BJ (cell line): Measurements from ENCODE around the gene ARHGAP24. TPM values are rescaled to one million over a fixed set of nuclear protein-coding genes. Genes with fewer than 3 reads are reported as not detected.

Experiments
- CTCF ChIA-PET: fragments of 350-600 bp; formaldehyde crosslinking; extraction: SDS; loops from one replicate; lab custom pipeline; 2021; ENCODE audit warnings: antibody characterized with exemption, inconsistent platforms; lab: Yijun Ruan, JAX
- POLR2A ChIA-PET: fragments of 300-600 bp; sonication (Branson Sonifier 250); formaldehyde crosslinking; extraction: SDS; loops from one replicate; lab custom pipeline; 2021; ENCODE audit warnings: antibody characterized with exemption; lab: Charles Lee
- DNase-seq: peaks from one replicate; pipeline ENCODE4 v3.0.0-alpha.2; 2011; ENCODE audit warnings: low read depth
- H3K27me3 ChIP-seq: 2 replicates; pipeline ENCODE4 v1.6.0; 2011; ENCODE audit warnings: low read length; ENCODE audit not compliant: control insufficient read depth, insufficient read depth
- H3K36me3 ChIP-seq: 2 replicates; pipeline ENCODE4 v1.5.1; 2011; ENCODE audit warnings: low read length; ENCODE audit not compliant: control insufficient read depth, insufficient read depth
- H3K4me3 ChIP-seq: 2 replicates; pipeline ENCODE4 v1.5.1; 2011; ENCODE audit warnings: low read depth, mild to moderate bottlenecking, control low read depth, low read length
- polyA plus RNA-seq: library from polyadenylated mRNA; depleted of rRNA; stranded (reverse); fragments of >200 nt; gene quantifications from 2 replicates; pipeline ENCODE4 v1.2.3, GENCODE V29; 2011
- TF ChIP-seq, protein P1 (sequence below): IDR thresholded peaks from 2 replicates; pipeline ENCODE4 v1.5.1; 2011; ENCODE audit warnings: low read depth, mild to moderate bottlenecking, control low read depth, inconsistent platforms, low read length, moderate library complexity; ENCODE audit not compliant: insufficient read depth

ARHGAP24 gene
- polyA plus RNA-seq, 1 experiment: 17.7 TPM

- ChIA-PET POLR2A (no interaction called here), CTCF (interaction anchor here (0.5 kb wide), 1 partner anchor 138 kb away, joined by 4 read pairs; no protein-coding TSS in a partner anchor)
- no peak for DNase-seq
- TF ChIP-seq, protein P1, sequence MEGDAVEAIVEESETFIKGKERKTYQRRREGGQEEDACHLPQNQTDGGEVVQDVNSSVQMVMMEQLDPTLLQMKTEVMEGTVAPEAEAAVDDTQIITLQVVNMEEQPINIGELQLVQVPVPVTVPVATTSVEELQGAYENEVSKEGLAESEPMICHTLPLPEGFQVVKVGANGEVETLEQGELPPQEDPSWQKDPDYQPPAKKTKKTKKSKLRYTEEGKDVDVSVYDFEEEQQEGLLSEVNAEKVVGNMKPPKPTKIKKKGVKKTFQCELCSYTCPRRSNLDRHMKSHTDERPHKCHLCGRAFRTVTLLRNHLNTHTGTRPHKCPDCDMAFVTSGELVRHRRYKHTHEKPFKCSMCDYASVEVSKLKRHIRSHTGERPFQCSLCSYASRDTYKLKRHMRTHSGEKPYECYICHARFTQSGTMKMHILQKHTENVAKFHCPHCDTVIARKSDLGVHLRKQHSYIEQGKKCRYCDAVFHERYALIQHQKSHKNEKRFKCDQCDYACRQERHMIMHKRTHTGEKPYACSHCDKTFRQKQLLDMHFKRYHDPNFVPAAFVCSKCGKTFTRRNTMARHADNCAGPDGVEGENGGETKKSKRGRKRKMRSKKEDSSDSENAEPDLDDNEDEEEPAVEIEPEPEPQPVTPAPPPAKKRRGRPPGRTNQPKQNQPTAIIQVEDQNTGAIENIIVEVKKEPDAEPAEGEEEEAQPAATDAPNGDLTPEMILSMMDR: no peak
- Histone ChIP-seq H3K36me3 (no peaks in the 10 kb centered on the region), H3K4me3 (no peak overlapping the region), H3K27me3 (no peaks in the 10 kb centered on the region)
Observed at GRCh38 chr4:85522836-85523235, 47.9 kb downstream of the ARHGAP24 start.

DNA sequence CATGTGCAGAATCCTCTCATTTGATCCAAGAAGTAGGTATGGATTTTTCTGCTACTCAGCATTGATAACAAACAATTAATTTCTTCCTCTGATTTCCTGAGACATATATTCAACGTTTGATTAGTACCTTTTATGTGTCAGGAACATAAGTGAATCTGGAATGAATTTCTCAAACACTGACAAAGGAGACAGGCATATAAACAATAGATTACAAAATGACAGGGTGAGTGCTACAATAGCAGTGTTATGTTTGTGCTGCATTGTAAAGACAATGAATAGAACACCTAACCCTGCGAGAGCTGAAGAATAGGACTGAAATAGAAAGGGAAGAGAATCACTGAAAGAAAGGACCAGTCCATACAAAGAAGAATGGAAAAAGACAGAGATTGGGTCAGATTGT is 52.9 kb downstream of the ARHGAP24 start:
- CTCF ChIA-PET: no interaction called here
- no peaks in the 10 kb centered on the region for H3K36me3 ChIP-seq
- no peak overlapping the region for H3K4me3 ChIP-seq
- H3K27me3 ChIP-seq: no peaks in the 10 kb centered on the region
- TF ChIP-seq, protein P1: no peak
- DNase-seq: no peak
- POLR2A ChIA-PET: no interaction called here

GRCh38 chr4:85531560-85532341 is 56.8 kb downstream of the ARHGAP24 start:
- ChIA-PET POLR2A (no interaction called here), CTCF (no interaction called here)
- no peak for DNase-seq
- H3K4me3 ChIP-seq: no peak overlapping the region
- H3K36me3 ChIP-seq: no peaks in the 10 kb centered on the region
- TF ChIP-seq, protein P1: no peak
- H3K27me3 ChIP-seq: no peaks in the 10 kb centered on the region

GRCh38 chr4:85534120-85534519 is 59.2 kb downstream of the ARHGAP24 start:
- no peaks in the 10 kb centered on the region for H3K27me3 ChIP-seq
- H3K36me3 ChIP-seq: no peaks in the 10 kb centered on the region
- CTCF ChIA-PET: interaction anchor here (1.5 kb wide), 1 partner anchor 214 kb away, joined by 4 read pairs; no protein-coding TSS in a partner anchor
- H3K4me3 ChIP-seq: no peak overlapping the region
- DNase-seq: no peak
- TF ChIP-seq, protein P1: no peak
- POLR2A ChIA-PET: no interaction called here

DNA sequence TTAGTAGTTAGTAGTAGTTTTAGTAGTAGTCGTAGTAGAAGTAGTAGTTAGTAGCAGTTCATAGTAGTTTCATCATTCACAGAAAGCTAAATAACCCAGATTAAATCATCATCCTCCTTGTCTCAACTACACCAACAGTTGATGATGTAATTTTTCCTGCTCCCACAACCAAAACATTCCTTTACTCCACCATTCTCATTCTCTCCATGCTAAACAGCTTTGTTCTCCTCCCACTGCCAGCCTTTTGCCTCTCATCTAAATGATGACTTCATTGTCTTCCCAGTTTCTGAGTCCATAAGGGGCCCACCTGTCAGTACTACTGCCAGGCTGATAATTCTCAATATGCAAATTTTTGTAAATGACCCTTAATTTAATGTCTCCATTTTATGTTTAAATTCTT is 68.9 kb downstream of the ARHGAP24 start:
- H3K27me3 ChIP-seq: no peaks in the 10 kb centered on the region
- ChIA-PET POLR2A (no interaction called here), CTCF (no interaction called here)
- TF ChIP-seq, protein P1: no peak
- H3K36me3 ChIP-seq: no peaks in the 10 kb centered on the region
- no peak overlapping the region for H3K4me3 ChIP-seq
- no peak for DNase-seq
